HG03460 (cell line): ENCODE data around the gene ERC2.

Experiments used
- ATAC-seq: cut with Tn5 transposase; IDR thresholded peaks from one replicate; pipeline ENCODE4 v1.9.1; 2021; ENCODE audit not compliant: unreplicated experiment

The ERC2 gene

DNA sequence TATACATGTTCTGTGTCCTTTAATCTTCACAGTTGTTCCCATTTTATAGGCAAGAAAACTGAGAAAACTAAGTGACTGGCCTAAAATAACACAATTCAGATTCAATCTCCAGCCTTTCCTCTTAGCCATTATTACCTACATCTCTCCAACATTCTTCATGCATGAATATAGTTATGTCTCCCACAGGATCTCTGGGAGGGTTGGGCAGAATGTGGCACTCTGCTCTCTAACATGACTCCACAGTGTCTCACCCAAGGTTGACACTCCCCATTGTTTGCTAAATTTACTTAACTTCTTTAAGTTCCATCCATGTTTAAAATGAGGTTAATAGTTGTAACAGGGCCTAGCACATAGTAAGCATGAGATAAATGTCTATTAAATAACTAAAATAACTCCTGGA, 276.3 kb downstream of the ERC2 start:
- ATAC-seq, result no peak

DNA sequence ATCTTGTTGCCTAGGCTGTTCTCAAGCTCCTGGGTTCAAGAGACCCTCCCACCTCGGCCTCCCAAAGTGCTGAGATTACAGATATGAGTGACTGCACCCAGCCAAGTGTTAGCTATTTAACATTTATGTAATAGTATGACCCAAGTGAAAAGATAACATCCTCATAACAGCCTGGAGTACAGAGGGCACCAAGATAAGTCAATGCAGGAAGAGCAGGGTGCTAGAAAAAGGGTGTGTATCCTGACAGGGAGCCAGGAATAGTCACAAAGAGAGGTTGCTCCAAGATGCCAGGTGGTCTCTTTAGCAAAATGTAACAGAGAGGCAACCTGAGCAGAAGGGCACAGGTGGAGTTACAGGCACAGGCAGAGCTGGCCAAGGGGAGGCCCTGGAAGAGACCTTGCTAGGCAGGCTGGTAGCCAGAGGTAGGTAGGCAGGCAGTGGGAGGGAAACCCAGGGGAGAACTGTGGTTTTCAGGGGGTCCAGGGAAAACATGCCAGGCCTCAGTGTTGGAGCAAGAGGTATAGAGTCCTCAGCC, 277.4 kb downstream of the ERC2 start:
- no peak for ATAC-seq

DNA sequence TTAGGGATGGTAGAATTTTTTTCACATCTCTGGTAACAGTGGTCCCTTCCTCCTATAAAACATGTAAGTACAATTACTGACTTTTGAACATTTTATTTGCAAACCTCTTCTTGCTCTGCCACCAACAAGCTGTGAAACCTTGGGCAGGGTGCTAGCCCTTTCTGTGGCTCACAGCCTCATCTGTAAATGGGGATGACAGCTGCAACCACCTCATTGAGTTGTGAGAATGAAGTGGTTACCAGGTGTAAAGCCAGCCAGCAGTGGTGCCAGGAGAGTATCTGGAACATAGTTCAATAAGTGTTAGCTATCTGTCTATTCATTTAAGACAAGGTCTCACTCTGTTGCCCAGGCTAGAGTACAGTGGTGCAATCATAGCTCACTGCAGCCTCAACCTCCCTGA, 278.1 kb downstream of the ERC2 start:
- ATAC-seq, result no peak

DNA sequence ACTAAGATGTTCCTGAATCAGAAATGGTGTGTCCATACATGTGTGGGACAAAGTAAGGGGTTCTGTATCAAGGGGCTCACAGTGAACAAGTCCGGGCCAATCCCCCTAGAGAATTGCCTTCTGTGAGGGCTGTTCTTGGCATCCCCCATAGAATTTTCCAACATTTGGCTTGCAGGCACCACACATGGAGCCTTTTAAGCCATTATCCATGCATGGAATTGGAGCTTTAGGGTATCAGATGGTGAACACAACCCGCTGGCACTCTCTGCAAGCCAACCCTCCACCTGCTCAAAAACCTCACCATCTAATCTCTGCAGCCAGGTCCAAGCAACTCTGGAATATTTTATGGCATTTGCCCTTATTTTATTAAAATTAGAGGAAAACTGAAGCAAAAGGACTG, 278.7 kb downstream of the ERC2 start:
- ATAC-seq, result no peak

DNA sequence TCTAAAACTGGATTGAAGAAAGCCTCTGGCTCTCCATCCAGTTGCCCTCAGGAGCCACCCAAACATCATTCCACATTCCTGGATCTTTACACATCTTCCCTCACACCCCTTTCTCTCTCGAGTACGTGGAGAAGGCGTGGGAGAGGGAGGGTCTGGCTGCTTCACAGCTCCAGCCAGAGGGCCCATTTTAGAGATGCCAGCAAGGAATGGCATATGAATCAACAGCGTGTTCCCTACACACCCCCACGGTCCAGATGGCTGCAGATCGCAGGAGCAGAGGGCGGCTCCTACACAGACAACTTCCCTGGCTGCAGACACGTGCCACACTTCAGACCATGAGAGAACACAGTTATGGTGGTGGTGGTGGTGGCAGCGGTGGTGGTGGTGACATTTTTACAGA, 280.1 kb downstream of the ERC2 start:
- no peak for ATAC-seq

DNA sequence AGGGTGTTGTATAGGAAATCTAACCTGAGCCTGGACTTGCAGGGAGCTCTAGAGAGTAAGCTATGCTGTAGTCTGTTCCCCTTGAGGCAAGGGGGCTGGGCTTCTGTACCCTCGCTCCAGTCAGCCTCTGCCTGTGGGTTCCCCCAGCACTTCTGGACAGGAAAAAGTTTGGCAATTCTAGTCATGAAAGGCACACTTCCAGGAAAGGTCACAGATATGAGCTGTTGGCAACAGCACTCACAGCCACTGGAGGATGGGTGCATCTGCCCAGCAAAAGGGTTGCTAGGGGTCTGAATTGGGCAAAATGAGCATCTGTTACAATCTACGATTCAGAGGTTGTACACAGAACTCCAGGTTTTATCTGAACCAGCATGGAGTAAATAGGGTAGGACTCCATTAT, 281.2 kb downstream of the ERC2 start:
- ATAC-seq, result no peak

DNA sequence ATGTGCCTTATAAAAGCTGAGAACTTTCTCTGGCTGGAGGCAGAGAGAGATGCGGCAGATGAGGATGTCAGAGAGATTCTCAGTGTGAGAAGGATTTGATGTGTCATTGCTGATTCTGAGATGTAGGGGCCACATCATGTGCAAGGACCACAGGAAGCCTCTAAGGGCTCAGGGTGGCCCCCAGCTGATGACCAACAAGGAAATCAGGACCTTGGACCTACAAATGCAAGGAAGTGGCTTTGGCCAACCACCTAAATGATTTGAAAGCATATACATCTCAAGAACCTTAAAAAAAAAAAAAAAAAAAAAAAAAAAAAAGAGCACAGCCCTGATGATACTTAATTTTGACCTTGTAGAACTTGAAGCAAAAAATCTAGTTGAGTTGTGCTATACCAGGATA, 282.4 kb downstream of the ERC2 start:
- ATAC-seq, result no peak

DNA sequence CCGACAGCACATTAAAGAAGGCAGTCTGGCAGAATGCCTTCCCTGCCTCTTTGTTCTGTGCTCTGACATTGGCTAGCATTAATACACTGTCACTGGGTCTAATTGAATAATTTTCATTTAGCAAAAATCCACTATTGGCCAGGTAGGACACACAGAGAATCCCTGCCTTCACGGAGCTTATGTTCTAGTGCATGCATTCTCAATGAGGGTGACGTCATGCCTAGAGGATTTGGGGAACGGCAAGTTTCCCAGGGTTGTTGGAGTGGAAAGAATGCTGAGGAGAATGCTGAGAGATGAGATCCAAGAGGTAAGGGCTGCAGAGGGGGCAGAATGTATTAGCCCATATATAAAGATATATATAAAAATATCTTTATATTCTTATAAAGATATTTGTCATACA, 284.7 kb downstream of the ERC2 start:
- no peak for ATAC-seq

DNA sequence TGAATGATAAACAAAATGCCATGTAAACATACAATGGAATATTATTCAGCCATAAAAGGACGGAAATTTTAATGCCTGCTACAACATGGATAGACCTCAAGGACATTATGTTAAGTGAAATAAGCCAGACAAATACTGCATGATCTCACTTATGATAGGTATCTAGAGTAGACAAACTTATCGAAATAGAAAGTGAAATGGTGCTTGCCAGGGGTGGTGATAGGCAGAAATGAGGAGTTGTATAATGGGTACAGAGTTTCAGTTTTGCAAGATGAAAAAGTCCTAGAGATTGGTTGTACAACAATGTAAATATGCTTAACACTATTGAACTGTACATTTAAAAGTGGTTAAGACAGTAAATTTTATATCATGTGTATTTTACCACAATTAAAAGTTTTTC, 287.8 kb downstream of the ERC2 start:
- ATAC-seq, result no peak

DNA sequence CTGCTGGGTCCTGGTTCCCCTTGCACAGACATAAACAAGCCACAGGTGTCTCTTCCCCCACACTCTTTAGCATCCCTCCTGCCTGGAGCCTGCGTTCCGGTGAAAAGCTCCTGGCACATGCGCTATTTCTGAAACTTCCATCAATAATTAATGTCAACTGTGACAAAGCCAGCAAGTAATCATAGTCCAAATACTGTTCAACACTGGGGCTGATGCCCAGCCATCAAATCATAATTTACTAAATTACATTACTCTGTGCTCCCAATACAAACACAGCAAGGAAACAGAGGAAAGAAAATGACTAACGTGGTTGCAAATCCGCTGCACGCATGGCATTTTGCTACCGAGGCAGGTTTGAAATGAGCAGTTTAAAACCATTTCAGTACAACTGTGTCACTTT, 294.7 kb downstream of the ERC2 start:
- ATAC-seq, result no peak

DNA sequence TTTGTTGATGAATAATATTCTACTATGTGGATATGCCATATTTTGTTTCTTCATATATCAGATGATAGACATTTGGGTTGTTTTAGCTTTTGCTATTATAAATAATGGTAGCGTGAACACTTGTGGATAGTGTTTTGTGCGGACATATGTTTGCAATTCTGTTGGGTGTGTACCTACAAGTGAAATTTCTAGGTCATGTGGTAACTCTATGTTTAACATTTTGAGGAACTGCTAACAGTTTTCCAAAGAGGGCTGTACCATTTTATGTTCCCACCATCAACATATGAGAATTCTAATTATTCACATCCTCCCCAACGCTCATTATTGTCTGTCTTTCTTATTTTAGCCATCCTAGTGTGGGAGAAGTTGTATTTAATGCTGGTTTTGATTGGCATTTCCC, 303.8 kb downstream of the ERC2 start:
- no peak for ATAC-seq

DNA sequence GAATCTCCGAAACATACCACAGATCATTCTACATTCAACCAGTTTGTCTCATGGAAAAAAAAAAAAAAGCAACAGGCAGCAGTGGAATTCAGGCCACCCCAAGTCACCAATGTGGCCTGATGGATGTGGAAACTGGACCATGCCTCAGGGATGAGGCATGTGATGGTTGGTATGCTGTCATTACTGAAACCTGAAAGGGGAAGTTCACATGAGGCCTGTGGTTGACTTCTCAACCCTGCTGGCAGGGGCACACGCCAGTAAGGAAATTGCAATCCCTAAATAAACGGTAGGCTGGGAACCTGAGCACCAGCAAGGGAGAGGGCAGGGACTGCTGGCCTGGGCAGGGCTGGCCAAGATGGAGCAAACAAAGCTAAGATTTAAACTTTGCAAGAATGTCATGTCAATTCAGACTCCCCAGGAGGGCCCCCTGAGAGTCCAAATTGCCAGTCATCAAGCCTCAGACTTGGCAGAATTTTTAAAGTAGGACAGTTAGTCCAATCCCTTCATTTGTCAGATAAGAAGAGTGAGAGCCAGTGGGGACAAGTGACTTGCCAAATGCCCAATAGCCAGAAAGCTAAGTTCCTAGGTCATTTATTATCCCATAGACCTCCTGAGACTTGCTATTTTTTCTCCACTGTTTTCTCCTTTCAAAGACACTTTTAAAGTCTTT, 310.4 kb downstream of the ERC2 start:
- no peak for ATAC-seq

DNA sequence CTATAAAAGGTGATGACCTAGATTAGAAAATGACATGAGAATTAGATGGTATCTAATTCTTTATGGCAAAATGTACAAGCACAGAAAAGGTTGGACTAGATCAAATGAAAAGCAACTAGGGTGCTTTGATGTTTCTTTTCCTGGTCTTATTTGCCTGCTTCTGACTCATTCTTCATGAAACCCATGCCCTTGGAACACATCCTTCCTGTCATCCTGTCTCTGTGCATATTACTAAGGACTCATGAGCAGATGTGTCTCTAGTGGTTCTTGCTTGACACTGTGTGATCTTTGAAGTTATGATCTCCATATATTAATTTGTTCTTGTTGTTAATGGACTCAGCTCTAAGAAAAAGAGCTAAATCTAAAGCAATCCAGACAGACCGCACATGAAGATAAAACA, 314.0 kb downstream of the ERC2 start:
- ATAC-seq, result no peak

DNA sequence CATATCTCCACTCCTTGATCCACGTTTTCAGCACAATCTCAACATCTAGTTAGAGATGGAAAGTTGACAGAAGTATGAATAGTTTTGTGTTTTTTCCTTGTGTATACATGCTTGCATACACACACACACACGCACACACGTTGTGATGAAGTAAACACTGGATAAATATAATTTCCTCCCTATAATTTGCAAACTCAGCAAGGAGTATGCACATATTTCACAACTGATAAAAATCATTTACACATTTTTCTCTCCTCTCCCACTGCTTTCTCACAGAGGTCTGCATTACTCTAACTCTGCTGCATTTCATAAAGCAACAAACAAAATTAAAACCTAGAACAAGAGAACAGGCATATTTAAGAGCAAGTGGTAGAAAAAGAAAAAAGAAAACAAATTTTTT, 320.9 kb downstream of the ERC2 start:
- ATAC-seq, result no peak

DNA sequence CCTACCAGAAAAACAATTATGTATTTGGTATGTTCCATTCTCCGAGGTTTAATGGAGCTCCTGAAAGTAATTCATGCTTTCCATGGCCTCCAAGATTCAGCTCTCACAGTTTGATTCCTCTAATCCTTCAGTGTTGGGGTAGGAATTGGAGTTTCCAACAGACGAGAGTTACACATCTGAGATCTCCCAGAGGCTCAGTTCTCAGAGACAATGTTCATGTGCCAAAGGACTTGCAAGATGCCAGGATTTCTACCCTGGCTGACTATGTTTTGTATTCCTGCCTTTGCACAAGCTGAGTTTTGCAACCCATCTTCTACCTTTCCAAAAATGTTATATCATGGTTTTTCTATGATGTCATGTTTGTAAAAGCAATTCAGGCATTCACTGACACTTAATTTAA, 322.9 kb downstream of the ERC2 start:
- no peak for ATAC-seq

DNA sequence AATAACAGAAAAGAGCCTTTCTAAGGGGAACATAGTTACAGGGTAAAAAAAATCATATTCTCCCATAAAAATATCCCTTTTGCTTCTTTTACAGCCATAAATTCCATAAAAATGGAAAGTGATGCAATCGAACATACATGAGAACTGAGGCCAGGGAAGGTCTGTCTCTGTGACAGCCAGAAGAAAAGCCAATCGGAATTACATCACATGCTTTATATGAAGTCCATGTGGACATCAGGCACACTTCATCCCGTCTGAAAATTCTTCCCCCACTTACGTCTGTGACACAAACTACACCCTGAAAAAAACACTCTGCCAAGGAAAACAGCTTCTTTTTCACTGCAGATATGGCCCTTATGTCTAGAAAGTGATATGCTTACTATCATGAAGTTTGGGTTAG, 323.5 kb downstream of the ERC2 start:
- ATAC-seq, result no peak

DNA sequence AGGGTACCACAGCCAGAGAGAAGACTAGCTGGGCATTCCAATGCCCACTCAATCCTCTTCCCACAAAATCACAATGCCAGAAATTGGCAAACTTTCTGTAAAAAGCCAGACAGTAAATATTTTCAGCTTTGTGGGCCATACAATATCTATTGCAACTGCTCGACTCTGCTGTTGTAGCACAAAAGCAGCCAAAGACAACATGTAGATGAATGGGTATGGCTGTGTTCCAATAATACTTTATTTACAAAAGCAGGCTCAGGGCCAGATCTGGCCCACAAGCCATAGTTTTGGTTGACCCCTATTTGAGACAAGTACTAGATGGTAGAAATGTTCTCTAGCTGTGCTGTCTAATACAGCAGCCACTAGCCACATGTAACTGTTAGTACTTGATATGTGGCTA, 330.9 kb downstream of the ERC2 start:
- ATAC-seq, result no peak

DNA sequence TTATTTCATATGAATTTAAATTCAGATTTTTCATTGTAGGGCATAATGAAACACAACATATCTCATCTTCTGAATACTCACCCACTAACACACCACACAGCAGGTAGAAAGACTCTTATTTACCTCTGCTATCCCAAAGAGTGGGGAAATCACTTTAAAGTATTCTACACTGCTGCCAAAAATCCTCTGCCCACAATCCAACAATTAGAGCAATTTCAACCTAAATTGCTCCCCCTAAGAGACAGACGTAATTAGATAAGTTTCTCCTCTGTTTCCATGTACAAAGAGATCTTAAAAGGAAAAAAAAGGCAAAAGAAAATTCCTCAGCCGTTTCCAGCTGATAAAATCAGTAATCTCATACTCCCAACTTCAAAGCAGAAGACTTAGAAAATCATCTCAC, 331.8 kb downstream of the ERC2 start:
- ATAC-seq, result no peak

DNA sequence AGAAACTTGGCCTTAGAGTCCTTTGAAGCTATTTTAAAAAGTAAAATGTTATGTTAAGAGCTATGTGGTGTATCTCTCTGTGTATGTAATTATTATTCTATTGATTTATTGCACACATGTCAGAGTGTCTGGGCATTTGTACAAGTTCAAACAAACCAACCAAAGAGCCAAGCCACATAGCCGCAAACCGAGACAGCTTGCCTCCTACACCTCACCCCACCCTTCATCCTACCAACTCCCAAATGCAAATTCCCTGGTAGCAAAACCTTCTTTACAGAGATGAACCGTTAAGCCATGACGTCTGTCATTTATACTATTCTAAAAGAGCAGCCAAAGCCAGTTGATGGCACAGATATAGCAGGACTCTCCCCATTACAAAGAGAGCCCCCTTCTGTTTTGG, 332.3 kb downstream of the ERC2 start:
- ATAC-seq, result no peak

DNA sequence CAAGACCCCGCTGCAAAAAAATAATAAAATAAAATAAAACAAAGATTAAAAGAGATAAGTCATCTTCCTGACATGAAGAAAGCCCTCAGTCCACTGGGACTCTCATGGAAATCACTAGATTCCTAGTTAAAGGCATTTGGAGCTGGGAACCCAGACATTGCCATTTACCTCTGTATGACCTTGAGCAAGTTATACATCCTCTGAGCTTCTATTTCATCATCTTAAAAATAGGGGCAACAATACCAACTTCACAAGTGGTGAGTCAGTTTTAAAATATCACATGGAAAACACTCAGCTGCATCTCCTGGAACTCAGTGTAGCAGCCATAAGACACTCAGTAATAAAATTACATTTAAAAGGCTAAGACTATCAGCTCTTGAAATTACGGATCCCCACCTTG, 334.8 kb downstream of the ERC2 start:
- no peak for ATAC-seq

DNA sequence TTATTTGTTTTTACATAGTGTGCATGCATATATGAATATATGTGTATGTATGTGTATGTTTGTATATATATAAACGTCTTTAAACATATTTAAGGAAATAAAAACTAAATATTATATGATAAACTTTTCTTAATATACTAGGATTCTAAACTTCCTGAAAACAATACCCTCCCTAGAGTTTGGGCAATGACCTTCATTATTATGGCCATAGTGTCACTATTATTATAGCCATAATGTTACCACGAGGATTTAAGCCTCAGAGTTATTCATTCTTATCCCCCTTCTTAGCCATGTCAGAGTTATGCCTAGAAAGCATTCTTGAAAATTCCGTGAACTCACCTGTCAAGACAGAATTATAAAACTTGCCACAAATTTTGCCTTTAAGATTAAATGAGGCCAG, 335.5 kb downstream of the ERC2 start:
- no peak for ATAC-seq

DNA sequence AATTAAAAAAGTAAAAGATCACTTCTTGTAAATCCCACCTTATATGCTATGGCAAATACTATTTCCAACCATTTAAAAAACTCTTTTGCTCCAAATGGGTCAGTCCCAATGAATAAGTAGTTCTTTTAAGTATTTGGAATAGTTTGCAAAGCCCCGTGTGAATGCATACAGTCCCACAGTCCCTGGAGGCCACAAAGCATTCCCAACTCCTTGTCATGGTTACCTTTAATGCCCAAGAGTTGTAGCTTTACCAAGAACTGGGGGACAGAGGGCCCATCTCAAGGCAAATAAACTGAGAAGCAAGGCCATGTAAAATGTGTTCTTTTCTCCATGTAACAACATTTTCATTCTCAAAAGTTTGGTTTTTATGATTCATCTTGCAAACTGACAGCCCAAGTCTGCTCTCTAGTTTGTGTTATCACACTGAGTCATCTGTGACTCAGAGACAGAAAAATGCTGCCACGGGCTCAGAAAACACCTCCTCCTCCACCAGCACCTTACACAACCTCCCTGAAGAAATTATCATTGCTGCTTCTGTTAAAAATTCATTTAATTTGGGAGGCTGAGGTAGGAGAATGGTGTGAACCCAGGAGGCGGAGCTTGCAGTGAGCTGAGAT, 336.2 kb downstream of the ERC2 start:
- no peak for ATAC-seq

DNA sequence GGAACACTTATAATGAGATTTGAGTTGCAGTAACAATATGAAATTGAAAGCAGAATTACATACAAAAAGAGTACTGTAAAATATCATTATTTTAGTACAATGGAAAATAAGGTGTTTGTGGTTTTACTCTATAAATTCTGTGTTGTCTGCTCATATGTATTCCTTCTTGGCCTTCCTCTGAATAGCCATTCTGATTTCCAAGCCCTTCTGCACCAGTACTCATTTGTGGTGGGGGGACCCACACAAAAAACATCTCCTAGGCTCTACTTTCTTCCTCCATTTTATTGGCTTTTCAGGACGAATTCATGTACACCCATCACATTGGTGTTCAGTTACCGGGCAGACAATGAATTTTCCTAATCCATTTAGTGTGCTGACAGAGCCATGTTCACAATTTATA, 338.2 kb downstream of the ERC2 start:
- ATAC-seq, result no peak
